Measurements from ENCODE around the gene KLRF2. TPM values are rescaled to one million over a fixed set of nuclear protein-coding genes. Genes with fewer than 3 reads are reported as not detected.

The KLRF2 gene
- total RNA-seq, 3 donors from 2014 or later = 0.43 TPM; not detected in 2

- no peak for TF ChIP-seq CTCF (IDR thresholded peaks at IDR 0.05)
- no peak overlapping the region for H3K4me3 ChIP-seq
- no peaks in the 10 kb centered on the region for H3K36me3 ChIP-seq (ENCODE audit: low read depth)
- H3K9me3 ChIP-seq = peaks cover 10% of the 10 kb centered on the region
- ATAC-seq = no peak
- no peaks in the 10 kb centered on the region for H3K4me1 ChIP-seq (ENCODE audit: low read depth)
- DNase-seq = no peak
- intact Hi-C loops (cut with DNase I, micrococcal nuclease) = no loop called here
Observed at GRCh38 chr12:9900930-9901329, 19.6 kb downstream of the KLRF2 start.

GRCh38 chr12:9902539-9903228 lies 21.4 kb downstream of the KLRF2 start:
- ATAC-seq (no peak), DNase-seq (no peak)
- Histone ChIP-seq H3K4me3 (no peak overlapping the region), H3K9me3 (peaks cover 10% of the 10 kb centered on the region), H3K4me1 (ENCODE audit: low read depth) (no peaks in the 10 kb centered on the region), H3K36me3 (ENCODE audit: low read depth) (no peaks in the 10 kb centered on the region)
- intact Hi-C loops (cut with DNase I, micrococcal nuclease) = no loop called here
- TF ChIP-seq CTCF (IDR thresholded peaks at IDR 0.05) = no peak

- no peaks in the 10 kb centered on the region for H3K4me1 ChIP-seq (ENCODE audit: low read depth)
- intact Hi-C loops (cut with DNase I, micrococcal nuclease) = no loop called here
- H3K36me3 ChIP-seq (ENCODE audit: low read depth) = no peaks in the 10 kb centered on the region
- H3K9me3 ChIP-seq = peaks cover 28% of the 10 kb centered on the region
- no peak for TF ChIP-seq CTCF (IDR thresholded peaks at IDR 0.05)
- DNase-seq (peak in 1 of 3 donors; percentile 7), ATAC-seq (peak; percentile 74)
- no peak overlapping the region for H3K4me3 ChIP-seq
Observed at GRCh38 chr12:9906873-9907272, 25.6 kb downstream of the KLRF2 start.

GRCh38 chr12:9907769-9908168 lies 26.5 kb downstream of the KLRF2 start:
- no peak for TF ChIP-seq CTCF (IDR thresholded peaks at IDR 0.05)
- Histone ChIP-seq H3K36me3 (ENCODE audit: low read depth) (no peaks in the 10 kb centered on the region), H3K9me3 (peaks cover 25% of the 10 kb centered on the region), H3K4me1 (ENCODE audit: low read depth) (no peaks in the 10 kb centered on the region), H3K4me3 (no peak overlapping the region)
- no peak for DNase-seq
- intact Hi-C loops (cut with DNase I, micrococcal nuclease) = no loop called here
- ATAC-seq = no peak

GRCh38 chr12:9908350-9908749 lies 27.1 kb downstream of the KLRF2 start:
- TF ChIP-seq CTCF (IDR thresholded peaks at IDR 0.05) = no peak
- intact Hi-C loops (cut with DNase I, micrococcal nuclease) = no loop called here
- DNase-seq (no peak), ATAC-seq (no peak)
- Histone ChIP-seq H3K36me3 (ENCODE audit: low read depth) (no peaks in the 10 kb centered on the region), H3K4me3 (no peak overlapping the region), H3K9me3 (peaks cover 21% of the 10 kb centered on the region), H3K4me1 (ENCODE audit: low read depth) (no peaks in the 10 kb centered on the region)

GRCh38 chr12:9909724-9910123 lies 28.4 kb downstream of the KLRF2 start:
- Histone ChIP-seq H3K9me3 (peaks cover 21% of the 10 kb centered on the region), H3K4me3 (no peak overlapping the region), H3K36me3 (ENCODE audit: low read depth) (no peaks in the 10 kb centered on the region), H3K4me1 (ENCODE audit: low read depth) (no peaks in the 10 kb centered on the region)
- DNase-seq (no peak), ATAC-seq (no peak)
- TF ChIP-seq CTCF (IDR thresholded peaks at IDR 0.05) = no peak
- intact Hi-C loops (cut with DNase I, micrococcal nuclease) = no loop called here
